NCI-H526 treated with DMSO at 0.1 percent for 48 hours (cell line): Measurements from ENCODE around the gene MAGEB17.
A peak's percentile ranks its signal among the peaks of the same experiment; 100 is the strongest.
"Not testable (repeated sequence)": the region's sequence is repeated elsewhere in the genome, so short reads cannot be mapped to it uniquely, and the experiment has no call there.

Experiments used
- DNase-seq: peaks from one replicate; lab custom pipeline; 2025; lab: John Stamatoyannopoulos, UW

The MAGEB17 gene

GRCh38 chrX:16167181-16167580 is at the start of gene MAGEB17:
Gene MAGEB17, plus strand, starts transcription at chrX:16167481. Its CDS starts 2,902 bp downstream, at chrX:16170383.
- DNase-seq: no peak

GRCh38 chrX:16119353-16120220 is 47.7 kb upstream of the MAGEB17 start:
- DNase-seq: no peak

DNA sequence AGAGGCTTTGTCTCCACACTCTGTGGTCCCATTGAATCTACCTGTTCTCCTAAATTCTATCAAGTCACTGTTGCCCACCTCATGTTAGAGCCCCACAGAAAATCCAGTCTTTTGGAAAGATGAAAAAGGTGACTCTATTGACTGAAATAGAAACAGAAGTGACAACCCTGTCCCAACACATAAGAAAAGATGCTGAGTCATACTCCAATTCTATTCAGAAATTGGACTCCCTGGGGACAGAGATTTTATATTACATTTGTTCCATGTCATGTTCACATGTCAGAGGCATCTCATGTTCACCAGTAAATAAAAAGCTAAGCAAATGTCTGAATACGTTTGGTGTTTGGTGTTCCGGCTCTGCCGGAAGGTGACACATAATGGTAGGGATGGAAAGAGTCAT is 46.9 kb upstream of the MAGEB17 start:
- DNase-seq: no peak

DNA sequence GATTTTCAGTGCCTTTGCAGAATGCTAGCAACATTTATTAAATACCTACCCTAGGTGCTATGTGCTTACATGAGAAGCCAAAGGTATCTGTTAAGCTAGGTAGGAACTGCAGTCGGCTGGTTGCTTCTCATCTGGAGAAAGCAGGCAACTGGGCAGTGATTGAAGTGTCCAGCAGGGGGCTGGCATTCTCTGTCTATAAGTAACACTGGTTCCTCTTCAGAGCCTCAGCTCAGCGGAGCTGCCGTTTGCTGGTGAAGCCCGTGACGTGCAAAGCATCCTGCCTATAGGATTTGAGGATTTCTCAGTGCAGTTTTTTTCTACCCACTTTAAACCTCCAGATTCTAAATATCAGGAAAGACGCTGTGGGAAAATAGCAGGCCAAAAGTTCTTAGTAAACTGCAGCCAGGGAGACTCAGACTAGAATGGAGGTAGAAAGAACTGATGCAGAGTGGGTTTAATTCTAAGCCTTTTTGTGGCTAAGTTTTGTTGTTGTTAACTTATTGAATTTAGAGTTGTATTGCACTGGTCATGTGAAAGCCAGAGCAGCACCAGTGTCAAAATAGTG is 44.0 kb upstream of the MAGEB17 start, which contains the start of gene GRPR:
Gene GRPR, plus strand, starts transcription at position 344 of the 565 bp plus-strand sequence. CDS start 389 bp downstream, outside the sequence.
- peak; percentile 53 for DNase-seq

DNA sequence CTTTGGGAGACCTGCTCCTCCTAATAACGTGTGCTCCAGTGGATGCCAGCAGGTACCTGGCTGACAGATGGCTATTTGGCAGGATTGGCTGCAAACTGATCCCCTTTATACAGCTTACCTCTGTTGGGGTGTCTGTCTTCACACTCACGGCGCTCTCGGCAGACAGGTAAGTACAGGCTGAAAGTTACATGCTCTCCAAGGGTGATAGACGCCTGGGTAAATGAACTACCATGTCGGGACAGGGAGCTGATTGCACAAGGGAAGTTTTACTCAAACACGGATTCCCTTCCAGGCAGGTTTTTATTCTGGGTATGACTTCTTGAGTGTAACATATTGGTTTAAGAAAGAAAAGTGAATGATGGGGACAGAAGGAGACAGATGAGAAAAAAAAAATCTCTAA is 43.1 kb upstream of the MAGEB17 start:
- no peak for DNase-seq

DNA sequence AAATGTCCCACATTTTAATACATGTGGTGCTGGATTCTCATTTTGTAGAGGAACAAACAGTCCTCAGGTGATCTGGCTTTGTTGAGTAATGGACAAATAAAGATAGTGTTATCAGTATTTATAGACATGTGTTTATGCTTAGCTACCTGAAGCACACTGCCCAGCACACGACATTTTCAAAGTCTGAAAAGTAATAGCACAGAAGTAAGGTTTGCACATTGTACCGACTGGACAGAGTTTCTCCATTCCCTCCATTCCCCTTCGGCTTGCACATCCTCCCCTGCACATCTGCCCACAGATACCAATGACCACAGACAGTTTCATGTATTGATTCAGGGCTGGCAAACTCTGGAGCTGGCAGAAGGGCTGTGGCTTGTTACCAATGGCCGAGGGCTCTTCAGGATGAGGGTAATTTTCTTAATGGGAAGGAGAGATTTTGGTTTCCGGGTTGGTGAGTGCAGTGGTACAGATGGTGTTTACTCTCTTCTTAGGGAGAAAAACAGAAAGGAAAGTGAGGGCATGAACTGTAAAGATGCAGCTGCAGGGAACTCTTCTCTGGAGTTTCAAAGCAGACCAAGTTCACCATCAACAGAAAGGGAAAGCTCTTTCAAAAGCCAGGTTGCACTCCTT is 41.6 kb upstream of the MAGEB17 start:
- no peak for DNase-seq

GRCh38 chrX:16130707-16131106 is 36.6 kb upstream of the MAGEB17 start:
- DNase-seq: no peak

- DNase-seq: no peak
Measured at GRCh38 chrX:16134936-16135335, 32.3 kb upstream of the MAGEB17 start.

DNA sequence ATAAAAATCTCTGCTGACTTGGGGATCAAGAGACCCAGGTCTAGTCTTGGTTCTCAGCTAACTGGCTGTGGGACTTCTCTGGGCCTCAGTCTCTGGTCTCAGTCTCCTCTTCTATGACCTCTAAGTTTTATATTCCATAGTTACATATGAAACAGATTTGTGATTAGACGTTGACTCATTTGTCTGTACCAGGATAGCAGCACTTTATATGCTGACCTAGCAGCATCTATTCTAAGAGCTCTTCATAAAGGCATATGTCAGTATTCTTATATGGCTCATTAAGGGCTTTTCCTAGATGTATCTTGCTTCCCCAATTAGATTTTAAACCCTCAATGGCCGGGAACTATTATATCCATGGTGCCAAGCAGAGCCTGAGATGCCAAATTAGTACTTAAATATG is 31.2 kb upstream of the MAGEB17 start:
- DNase-seq: no peak

GRCh38 chrX:16137416-16138107 is 29.7 kb upstream of the MAGEB17 start:
- DNase-seq: no peak

DNA sequence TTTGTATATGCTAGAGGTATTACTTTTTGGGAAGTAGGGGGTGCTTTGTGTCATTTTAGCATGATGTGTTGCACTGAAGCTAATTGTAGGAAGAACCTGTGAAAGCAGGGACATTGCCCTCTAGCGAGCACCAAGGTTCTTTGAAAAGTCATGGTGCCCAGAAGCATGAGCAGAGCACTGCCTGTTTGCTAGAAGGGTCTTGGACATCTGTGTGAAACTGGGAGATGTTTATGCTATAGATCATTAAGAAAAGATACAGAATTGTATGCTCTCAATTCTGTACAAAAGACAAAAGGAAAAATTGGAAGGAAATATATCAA is 29.2 kb upstream of the MAGEB17 start:
- DNase-seq: no peak

GRCh38 chrX:16140448-16140847 is 26.8 kb upstream of the MAGEB17 start:
- DNase-seq: no peak

DNA sequence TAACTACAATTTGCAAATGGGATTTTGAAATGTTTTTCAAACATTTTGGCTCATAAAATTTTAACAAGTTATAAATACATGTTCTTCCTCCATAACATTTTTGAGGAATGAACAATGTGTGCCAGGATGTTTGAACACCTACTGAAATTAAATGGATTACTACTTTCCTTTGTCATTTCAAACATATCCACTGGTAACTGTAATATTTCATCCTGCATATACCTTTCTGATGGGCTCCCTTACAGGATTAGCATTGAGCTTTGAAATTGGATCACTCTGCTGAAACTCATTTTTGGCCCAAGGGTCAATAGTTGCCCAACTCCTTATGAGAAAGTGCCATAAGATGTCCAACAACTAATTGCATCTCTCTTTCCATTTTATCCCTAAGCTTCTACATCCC is 26.3 kb upstream of the MAGEB17 start:
- no peak for DNase-seq

DNA sequence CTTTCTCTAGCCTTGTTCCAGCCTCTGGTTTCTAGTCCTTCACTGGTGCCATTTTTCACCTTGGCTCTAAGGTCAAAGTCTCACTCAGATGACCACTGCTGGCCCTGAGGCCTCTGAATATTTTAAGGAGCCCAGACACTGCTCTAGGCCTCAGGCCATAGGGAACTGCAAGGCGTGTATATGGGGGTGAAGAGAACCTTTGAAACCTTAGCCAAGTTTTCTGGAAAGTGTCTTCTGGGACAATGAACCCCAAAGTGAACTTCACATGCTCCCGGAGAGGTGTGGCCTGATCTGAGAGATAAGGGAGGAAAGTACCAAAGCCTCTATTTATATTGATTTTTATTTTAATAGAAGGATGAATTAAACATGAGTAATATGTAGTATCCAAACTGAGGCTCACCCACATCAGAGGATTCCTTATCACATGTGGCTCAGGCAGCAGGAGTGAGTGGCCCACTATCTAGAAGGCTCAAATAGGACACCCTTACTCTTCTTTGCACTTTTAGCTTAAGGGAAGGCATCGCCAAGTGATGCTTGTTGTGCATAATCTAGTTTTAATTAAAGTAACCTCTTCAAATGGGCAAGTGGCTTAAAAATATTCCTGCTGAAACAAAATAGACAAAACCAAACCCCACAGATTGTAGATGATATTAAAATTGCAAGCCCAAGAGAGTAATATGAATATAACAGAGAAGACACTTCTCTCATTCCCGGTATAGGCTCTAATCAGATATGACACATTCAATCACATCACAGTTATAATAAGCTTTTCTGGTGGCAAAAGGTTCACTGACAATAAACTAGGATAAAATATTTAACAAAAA is 25.6 kb upstream of the MAGEB17 start:
- DNase-seq: no peak

DNA sequence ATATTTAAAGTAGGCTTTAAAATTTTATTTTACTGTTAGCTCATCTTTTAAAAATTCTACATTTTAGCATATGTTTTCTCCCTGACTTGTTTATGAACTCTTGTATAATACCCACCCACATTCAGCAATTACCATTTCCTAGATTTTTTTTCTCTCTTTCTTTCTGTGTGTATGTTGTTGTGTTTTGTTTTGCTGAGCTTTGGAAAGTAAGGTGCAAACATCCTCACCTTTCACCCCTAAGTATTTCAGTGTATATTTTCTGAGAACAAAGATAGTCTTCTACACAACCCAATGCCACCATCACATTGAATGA is 25.1 kb upstream of the MAGEB17 start:
- DNase-seq: no peak

- DNase-seq: no peak
Measured at GRCh38 chrX:16143968-16144367, 23.3 kb upstream of the MAGEB17 start.

GRCh38 chrX:16144420-16144819 is 22.9 kb upstream of the MAGEB17 start:
- DNase-seq: no peak

- DNase-seq: not testable (repeated sequence)
Measured at GRCh38 chrX:16145093-16145492, 22.2 kb upstream of the MAGEB17 start.

DNA sequence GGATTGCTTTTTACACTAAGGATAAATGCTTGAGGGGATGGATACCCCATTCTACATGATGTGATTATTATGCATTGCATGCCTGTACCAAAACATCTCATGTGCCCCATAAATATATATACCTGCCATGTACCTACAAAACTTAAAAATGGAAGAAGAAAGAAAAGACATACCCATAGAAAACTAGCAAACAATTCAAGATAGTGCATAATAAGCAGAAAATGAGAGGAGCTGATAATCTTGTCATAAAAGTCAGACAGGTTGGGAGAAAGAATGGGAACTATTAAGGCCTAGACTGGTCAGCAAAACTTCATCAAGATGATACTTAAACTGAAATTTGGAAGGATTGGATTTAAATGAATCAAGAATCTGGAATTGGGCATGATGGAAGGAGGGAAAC is 21.6 kb upstream of the MAGEB17 start:
- no peak for DNase-seq

DNA sequence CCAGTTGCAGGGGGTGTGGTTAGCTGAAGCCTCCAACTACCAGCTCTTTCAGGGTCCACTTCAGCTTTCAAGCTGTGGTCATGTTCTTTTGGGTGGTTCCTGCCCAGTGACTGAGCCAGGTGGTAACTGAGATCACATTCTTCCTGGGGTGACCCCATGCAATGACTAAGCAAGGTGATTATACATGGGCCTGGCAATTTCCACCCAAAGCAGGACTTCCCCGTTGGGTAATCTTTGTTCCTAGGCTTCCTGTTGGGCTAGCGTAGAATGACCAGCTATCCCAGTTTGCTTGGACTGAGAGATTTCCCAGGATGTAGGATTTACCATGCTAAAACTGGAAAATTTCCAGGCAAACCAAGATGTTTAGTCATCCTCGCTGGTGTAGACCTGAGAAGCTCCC is 18.4 kb upstream of the MAGEB17 start:
- no peak for DNase-seq

GRCh38 chrX:16155581-16156096 is 11.6 kb upstream of the MAGEB17 start:
- no peak for DNase-seq
